Stimulated activated CD4-positive, alpha-beta T cell treated with anti-CD3 and anti-CD28 coated beads, TNF-alpha, amount 100 ng/mL, for 4 hours (primary cell): ENCODE measurements around the gene NSMCE4A.
"Not testable (repeated sequence)": the region's sequence is repeated elsewhere in the genome, so short reads cannot be mapped to it uniquely, and the experiment has no call there.

ENCODE experiments used
- DNase-seq, 3 experiments: peaks; one replicate each; pipeline ENCODE4 v3.0.0-alpha.2; 2020; ENCODE audit warnings: low read depth in 3 of 3

The NSMCE4A gene

GRCh38 chr10:121935702-121936101 lies 39.3 kb downstream of the NSMCE4A start:
- no peak for DNase-seq

DNA sequence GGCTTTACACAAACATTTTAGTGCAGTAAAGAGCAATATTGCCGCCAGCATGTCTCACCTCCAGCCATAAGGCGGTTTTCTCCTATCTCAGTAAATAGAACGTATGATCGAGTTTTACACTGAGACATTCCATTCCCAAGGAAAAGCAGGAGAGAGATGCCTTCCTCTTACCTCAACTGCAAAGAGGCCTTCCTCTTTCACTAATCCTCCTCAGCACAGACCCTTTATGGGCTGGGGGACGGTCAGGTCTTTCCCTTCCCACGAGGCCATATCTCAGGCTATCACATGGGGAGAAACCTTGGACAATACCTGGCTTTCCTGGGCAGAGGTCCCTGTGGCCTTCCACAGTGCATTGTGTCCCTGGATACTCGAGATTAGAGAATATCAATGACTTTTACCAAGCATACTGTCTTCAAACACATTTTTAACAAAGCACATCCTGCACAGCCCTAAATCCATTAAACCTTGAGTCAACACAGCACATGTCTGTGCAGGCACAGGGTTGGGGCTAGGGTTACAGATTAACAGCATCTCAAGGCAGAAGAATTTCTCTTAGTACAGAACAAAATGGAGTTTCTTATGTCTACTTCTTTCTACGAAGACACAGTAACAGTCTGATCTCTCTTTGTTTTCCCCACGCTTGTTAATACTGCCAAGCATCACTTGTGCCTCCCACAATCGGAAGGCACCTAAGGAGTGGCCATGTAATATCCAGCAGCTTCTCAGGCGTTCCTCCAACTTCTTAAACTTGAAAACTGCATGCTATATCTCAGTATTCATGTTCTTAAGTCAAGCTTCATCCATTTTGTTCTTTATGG lies 44.5 kb downstream of the NSMCE4A start:
- DNase-seq: not testable (repeated sequence)

- DNase-seq: not testable (repeated sequence)
Measured at GRCh38 chr10:121929585-121930267, 45.3 kb downstream of the NSMCE4A start.

- peak in 1 of 3 experiments; percentile 9 for DNase-seq
Measured at GRCh38 chr10:121928528-121928884, 46.5 kb downstream of the NSMCE4A start.

DNA sequence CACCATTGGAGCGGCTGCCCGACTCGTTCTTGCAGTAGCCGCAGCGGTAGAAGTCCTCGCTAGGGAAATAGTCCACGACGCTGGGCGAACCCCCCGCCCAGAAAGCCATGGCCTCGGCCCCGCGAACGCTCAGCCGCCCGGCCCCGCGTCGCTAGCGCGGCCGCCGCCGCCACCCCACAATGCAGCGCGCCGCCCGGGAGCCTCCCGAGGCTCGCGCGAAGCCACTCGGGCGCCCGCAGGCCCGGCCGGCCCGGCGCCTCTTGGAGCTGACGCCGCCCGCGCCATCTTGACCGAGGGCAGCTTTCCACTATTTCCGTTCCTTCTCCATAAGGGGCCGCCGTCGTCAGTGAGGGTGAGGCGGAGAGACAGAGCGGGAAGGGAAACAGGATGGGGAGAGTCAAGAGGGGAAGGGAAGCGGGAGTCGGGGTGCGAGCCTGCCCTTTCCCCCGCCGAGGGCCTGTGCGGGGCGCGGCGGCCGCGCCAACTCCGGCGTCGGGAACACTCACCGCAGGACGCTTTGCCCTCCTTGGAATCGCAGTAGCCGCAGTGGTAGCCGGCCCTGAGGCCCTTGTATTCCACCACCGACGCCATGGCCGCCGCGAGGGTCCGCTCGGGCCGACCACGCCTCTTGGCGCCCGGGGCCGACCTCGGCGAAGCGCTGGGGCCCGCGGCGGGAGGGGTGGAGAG lies 47.0 kb downstream of the NSMCE4A start, which contains the start of gene ATE1:
ATE1 (minus strand) TSS at position 191 of the 687 bp plus-strand sequence; CDS start at position 109, 82 bp downstream.
- DNase-seq: peak; percentile 63 to 73 (median 67)

DNA sequence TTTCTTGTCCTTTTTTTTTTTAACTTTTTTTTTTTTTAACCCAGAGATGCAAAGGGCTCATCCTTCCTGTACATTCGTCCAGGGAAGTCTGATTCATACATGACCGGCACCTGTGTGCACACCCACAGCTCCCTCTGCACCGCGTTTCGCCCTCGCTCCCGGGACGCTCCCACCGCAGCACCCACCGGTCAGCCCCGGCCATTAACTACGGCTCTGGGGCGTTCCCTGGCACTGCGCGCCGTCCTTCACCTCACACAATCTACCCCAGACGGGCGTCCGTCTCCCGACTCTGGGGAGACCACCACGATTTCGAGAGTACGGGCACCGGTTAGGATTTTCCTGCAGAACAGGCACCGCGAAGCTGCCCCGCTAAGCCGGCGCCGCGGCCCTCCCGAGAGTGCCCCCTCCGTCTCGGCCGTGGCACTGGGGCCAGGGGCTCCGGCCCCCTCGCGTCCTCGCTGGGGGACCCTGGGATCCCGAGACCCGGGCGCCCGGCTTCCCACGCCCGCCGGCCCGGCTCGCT lies 47.6 kb downstream of the NSMCE4A start:
- peak in 1 of 3 experiments; percentile 4 for DNase-seq

GRCh38 chr10:121926671-121927317 lies 48.2 kb downstream of the NSMCE4A start:
- no peak for DNase-seq

GRCh38 chr10:121926157-121926556 lies 48.9 kb downstream of the NSMCE4A start:
- no peak for DNase-seq

DNA sequence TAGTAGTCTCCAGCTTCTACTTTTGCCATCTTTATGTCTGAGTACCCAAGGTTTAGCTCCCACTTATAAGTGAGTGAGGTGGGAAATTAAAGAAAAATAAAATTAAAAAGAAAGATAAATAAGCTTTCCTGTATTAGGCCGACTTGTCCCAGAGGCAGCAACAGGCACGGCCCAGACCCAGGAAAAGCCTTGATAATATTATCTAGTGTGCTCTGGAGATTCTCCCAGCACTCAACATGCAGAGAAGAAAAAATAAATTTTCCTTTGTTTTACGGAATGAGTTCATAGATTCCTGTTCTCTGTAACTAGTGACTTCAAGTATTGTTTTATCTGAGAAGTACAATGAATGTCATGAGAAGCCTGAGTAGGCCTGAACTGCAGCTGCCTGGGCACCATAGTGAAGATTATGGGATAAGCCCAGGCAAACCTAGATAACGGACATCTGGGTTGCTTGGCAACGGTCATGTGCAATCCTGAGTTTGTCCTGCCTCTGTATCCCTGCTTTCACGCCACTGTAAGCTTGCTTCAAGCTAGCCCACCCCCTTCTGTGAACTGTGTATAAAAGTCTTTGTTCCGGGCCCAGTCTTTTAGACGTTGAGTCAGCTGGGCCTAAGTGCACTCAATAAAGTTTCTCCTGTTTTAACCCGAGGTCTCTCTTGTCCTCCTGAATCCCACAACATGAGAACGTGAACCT lies 53.6 kb downstream of the NSMCE4A start:
- no peak for DNase-seq

DNA sequence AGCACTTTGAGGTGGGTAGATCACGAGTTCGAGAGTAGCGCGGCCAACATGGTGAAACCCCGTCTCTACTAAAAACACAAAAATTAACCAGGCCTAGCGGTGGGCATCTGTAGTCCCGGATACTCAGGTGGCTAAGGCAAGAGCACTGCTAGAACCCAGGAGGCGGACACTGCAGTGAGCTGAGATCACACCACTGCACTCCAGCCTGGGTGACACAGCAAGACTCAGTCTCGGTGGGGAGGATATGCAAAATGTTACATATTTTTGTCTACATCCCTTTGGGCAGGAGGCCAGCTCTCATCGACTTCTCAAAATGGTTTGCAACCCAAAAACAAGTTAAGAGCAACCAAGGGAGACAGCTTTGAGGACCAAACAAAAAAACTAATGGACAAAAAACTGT lies 55.4 kb downstream of the NSMCE4A start:
- DNase-seq: no peak

- not testable (repeated sequence) for DNase-seq
Measured at GRCh38 chr10:121918800-121919199, 56.2 kb downstream of the NSMCE4A start.

- no peak for DNase-seq
Measured at GRCh38 chr10:121914661-121915060, 60.4 kb downstream of the NSMCE4A start.

DNA sequence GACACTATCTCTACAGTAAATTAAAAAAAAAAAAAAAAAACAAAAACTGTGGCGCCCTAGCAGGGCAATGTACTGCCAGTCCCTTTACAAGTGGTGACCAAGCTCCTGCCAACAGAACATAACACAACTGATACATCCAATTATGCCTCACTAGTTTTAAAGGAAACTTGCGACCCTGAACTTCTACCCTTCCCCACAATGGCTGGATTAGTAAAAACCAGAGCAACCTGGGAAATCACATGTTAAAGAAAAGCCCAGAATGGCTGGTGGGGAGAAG lies 63.7 kb downstream of the NSMCE4A start:
- DNase-seq: no peak

GRCh38 chr10:121910673-121911420 lies 64.2 kb downstream of the NSMCE4A start:
- no peak for DNase-seq
